A172 (cell line): ENCODE results near the gene TMEM129. TPM values are rescaled to one million over a fixed set of nuclear protein-coding genes. Genes with fewer than 3 reads are reported as not detected.

Experiments
- DNase-seq: peaks from one replicate; pipeline ENCODE4 v3.0.0-alpha.2; 2015; ENCODE audit warnings: low spot score
- total RNA-seq: library from RNA; depleted of rRNA; stranded (reverse); fragments of >200 nt; shearing (Covaris generic); gene quantifications from 2 replicates; pipeline ENCODE4 v1.2.3, GENCODE V29; 2014; rRNA removed

The TMEM129 gene
- total RNA-seq, 1 experiment from 2014 or later = 43.7 TPM

DNA sequence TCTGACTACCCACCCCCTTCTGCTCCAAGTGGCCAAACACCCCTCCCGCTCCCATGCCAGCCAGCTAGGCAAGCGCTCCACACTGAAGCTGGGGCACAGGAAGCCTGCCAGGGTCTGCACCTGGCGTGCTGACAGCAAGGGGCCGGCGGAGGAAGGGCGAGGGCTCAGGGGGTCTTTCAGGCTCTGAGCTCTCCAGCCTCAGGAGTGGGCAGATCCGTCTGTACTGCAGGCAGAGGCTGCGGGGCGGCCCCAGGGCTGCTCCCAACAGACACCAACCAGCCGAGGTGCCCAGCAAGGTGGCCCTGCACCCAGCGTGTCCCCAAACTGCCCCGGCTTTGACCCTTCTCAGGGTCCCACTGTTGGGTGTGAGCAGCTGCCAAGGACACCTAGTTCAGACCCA is 51.9 kb downstream of the TMEM129 start:
- no peak for DNase-seq

DNA sequence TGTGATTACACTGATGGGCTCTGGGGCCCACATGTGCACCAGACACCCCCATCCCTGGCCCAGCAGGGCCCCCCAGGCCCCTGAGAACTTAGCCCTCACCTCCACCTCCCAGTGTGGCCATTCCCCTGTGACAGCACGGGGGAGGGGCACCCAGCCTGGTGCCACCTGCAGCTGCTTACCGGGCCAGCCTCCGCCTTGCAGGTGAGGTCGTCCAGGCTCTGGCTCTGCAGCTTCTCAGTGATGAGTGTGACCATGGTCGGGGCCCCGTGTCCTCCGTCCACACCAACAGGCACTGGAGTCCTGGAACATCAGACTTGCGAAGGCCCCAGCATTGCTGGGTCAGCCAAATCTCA is 52.7 kb downstream of the TMEM129 start:
- DNase-seq = no peak

DNA sequence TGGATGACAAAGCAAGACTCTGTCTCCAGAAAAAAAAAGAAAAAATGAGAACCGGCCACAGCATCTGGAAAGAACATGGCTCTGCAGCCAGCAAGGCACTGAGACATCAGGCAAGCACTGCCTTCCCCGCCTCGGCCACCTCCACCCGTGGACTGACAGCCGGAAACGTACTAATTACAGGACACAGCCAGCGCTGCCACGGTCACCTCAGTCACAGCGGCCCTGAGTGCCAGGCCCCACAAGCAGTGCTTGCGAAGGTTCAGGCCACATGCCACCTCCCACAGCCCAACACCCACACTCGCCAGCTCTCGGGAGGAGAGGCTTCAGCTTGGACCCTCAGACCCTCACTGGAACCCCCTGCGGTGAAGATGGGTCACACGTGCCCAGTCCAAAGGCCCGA is 53.9 kb downstream of the TMEM129 start:
- no peak for DNase-seq

DNA sequence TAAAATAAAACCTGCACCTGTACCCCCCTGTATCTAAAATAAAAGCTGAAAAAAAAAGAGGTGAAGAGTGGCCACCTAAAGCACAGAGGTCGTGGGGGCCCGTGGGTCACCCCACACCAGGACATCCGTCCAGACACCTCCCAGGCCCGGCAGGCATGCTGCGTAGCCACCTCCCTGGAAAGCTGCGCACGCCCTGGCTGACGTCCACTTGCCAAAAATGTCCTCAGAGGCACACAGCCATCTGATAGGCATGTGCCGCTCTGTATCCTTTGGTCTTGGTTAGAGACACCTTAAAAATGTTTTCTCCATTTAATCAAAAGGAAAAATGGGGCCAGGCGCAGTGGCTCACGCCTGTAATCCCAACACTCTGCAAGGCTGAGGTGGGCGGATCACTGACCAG is 54.7 kb downstream of the TMEM129 start:
- DNase-seq = no peak

Other genes starting within 250 kb of the TMEM129 start
- 4.1 and 6.0 TPM in 2 replicates for gene FAM53A, start 37.0 kb downstream of the TMEM129 start, total RNA-seq
- gene SLBP, start 9.0 kb downstream of the TMEM129 start, total RNA-seq = 163 and 168 TPM in 2 replicates
- gene TACC3, start 198 bp upstream of the TMEM129 start, total RNA-seq = 39.6 and 55.0 TPM in 2 replicates
- gene FGFR3, start 72.0 kb upstream of the TMEM129 start, total RNA-seq = 12.4 and 19.8 TPM in 2 replicates
- gene LETM1, start 134.8 kb upstream of the TMEM129 start, total RNA-seq = 48.3 and 55.6 TPM in 2 replicates
- 63.5 and 70.0 TPM in 2 replicates for gene NSD2, start 150.1 kb upstream of the TMEM129 start, total RNA-seq